ENCODE data around the gene NEGR1. TPM values are rescaled to one million over a fixed set of nuclear protein-coding genes. Genes with fewer than 3 reads are reported as not detected.

NEGR1 gene
- total and polyA plus RNA-seq, 9 of the 15 experiments (the other 6 are each of a cell fraction or from before 2014, with no cell fraction given) = not detected

DNA sequence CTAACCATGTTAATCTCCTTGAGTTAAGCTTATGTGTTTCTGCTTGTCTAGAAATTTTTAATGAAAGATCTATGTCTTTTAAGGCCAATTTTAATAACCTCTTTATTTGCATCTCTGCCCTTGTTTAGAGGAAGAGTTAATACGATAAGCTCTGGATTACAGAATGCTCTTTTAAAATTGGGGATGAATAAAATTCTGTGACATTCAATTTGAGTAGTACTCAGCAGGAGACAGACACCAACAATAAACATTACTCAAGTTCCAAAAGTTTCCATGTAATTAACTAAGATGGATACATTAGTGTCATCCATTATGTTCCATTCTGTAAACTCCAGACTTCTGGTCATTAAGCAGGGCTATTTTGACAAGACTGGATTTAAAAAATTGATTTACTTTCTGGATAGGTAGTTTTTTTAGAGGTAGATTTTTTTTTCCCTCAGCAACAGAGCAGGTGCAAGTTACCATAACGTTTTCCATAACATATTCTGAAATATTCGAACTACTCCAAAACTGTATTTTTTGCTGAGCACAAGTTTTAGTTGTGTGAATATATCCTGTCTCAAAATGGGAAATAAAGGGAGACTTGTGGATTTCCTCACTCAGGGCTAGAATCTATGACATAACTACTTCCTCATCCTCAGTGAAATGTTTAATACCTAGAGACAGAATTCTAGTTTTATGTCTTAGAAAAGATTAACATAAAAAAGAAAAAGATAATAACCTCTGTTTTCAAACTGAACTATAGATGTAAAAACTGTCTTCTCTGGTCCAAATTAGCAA lies 221.7 kb downstream of the NEGR1 start:
- H3K4me2 ChIP-seq (ENCODE audit: insufficient read depth, low read length) = no peak overlapping the region
- no peak for ATAC-seq
- H3K9me3 ChIP-seq (replicated peaks; ENCODE audit: control insufficient read depth, insufficient read depth, low read depth, low read length) = 0 out of 2 replicates have a peak, but pooled peaks cover 1% of the 10 kb centered on the region
- no peak overlapping the region for H2AFZ ChIP-seq (ENCODE audit: low read depth, low read length)
- H3K27me3 ChIP-seq (ENCODE audit: control insufficient read depth in 2 of 2, insufficient read depth in 2 of 2, low read length in 2 of 2) = no peaks in the 10 kb centered on the region
- H3K9ac ChIP-seq (ENCODE audit: insufficient read depth in 1 of 2, low read depth in 2 of 2, low read length in 2 of 2) = no peak overlapping the region
- H3K27ac ChIP-seq (ENCODE audit: extremely low read depth, low read depth, low read length) = no peak overlapping the region
- H3K79me2 ChIP-seq (ENCODE audit: control insufficient read depth, insufficient read depth, low read length) = no peaks in the 10 kb centered on the region
- TF ChIP-seq ZNF696 (CRISPR knock-in tag; conservative IDR thresholded peaks at IDR 0.05) (no peak), DNMT1 (IDR thresholded peaks at IDR 0.05) (no peak), TGIF2 (CRISPR knock-in tag; IDR thresholded peaks at IDR 0.05) (no peak), TCF7L2 (IDR thresholded peaks at IDR 0.05; ENCODE audit: low read depth, low read length) (no peak), HDAC2 (IDR thresholded peaks at IDR 0.05) (no peak), NRF1 (conservative IDR thresholded peaks at IDR 0.05 in 1 of 2, IDR thresholded peaks at IDR 0.05 in 1 of 2) (no peak), ZNF584 (CRISPR knock-in tag; IDR thresholded peaks at IDR 0.05; ENCODE audit: low read depth) (no peak)
- TF ChIP-seq, protein P1, sequence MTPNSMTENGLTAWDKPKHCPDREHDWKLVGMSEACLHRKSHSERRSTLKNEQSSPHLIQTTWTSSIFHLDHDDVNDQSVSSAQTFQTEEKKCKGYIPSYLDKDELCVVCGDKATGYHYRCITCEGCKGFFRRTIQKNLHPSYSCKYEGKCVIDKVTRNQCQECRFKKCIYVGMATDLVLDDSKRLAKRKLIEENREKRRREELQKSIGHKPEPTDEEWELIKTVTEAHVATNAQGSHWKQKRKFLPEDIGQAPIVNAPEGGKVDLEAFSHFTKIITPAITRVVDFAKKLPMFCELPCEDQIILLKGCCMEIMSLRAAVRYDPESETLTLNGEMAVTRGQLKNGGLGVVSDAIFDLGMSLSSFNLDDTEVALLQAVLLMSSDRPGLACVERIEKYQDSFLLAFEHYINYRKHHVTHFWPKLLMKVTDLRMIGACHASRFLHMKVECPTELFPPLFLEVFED (CRISPR knock-in tag; conservative IDR thresholded peaks at IDR 0.05) = no peak
- H3K36me3 ChIP-seq (ENCODE audit: control insufficient read depth, insufficient read depth, low read length) = no peaks in the 10 kb centered on the region
- in situ Hi-C loops (cut with MboI) (no loop called here), intact Hi-C loops (cut with micrococcal nuclease) (no loop called here)
- no peak for FAIRE-seq
- WGBS (ENCODE audit: insufficient coverage, low coverage, missing lambda C conversion rate) = 0% methylated on average over 3 of the region's 3 CpGs
- H4K20me1 ChIP-seq (replicated peaks; ENCODE audit: control insufficient read depth, insufficient read depth, low read length) = no peaks in the 10 kb centered on the region
- no peak overlapping the region for H3K4me3 ChIP-seq
- no peaks in the 10 kb centered on the region for H3K4me1 ChIP-seq (replicated peaks in 1 of 2; ENCODE audit: control insufficient read depth in 2 of 2, insufficient read depth in 2 of 2, low read length in 2 of 2)
- DNase-seq (ENCODE audit: extremely low read depth in 1 of 4, low spot score in 3 of 4) = no peak
- POLR2A ChIA-PET = no interaction called here
- BruUV-seq (replicated peaks) = no TSS peak
- H3K9me1 ChIP-seq (ENCODE audit: control insufficient read depth, insufficient read depth, low read length) = no peaks in the 10 kb centered on the region
- CTCF ChIA-PET (ENCODE audit: low intra/inter-chr PET ratio) = no interaction called here
